Measurements from ENCODE around the gene EYS.

EYS gene

GRCh38 chr6:65161661-65162060, 545.4 kb downstream of the EYS start:
- no peaks in the 10 kb centered on the region for H3K9me3 Mint-ChIP-seq

GRCh38 chr6:65157025-65157424, 550.0 kb downstream of the EYS start:
- H3K36me3 Mint-ChIP-seq (ENCODE audit: low read depth) = no peaks in the 10 kb centered on the region
- no peaks in the 10 kb centered on the region for H3K4me1 Mint-ChIP-seq
- no peak overlapping the region for H3K27ac Mint-ChIP-seq
- no peak for TF ChIP-seq CTCF (IDR thresholded peaks at IDR 0.05)
- no peaks in the 10 kb centered on the region for H3K27me3 Mint-ChIP-seq (ENCODE audit: low read depth, poor library complexity)
- H3K9me3 Mint-ChIP-seq = no peaks in the 10 kb centered on the region
- no peak for DNase-seq
- no peak overlapping the region for H3K4me3 Mint-ChIP-seq

More at GRCh38 chr6:65161661-65162060, 545.4 kb downstream of the EYS start:
- no peak overlapping the region for H3K27ac Mint-ChIP-seq
- TF ChIP-seq CTCF (IDR thresholded peaks at IDR 0.05) = no peak
- H3K27me3 Mint-ChIP-seq (ENCODE audit: low read depth, poor library complexity) = no peaks in the 10 kb centered on the region
- no peaks in the 10 kb centered on the region for H3K36me3 Mint-ChIP-seq (ENCODE audit: low read depth)
- H3K4me3 Mint-ChIP-seq = no peak overlapping the region
- no peak for DNase-seq
- no peaks in the 10 kb centered on the region for H3K4me1 Mint-ChIP-seq

- H3K4me3 Mint-ChIP-seq = no peak overlapping the region
- no peak for DNase-seq
- H3K27ac Mint-ChIP-seq = no peak overlapping the region
- H3K4me1 Mint-ChIP-seq = no peaks in the 10 kb centered on the region
- no peak for TF ChIP-seq CTCF (IDR thresholded peaks at IDR 0.05)
- no peaks in the 10 kb centered on the region for H3K27me3 Mint-ChIP-seq (ENCODE audit: low read depth, poor library complexity)
- H3K9me3 Mint-ChIP-seq = no peaks in the 10 kb centered on the region
- no peaks in the 10 kb centered on the region for H3K36me3 Mint-ChIP-seq (ENCODE audit: low read depth)
Measured at GRCh38 chr6:65155083-65155482, 551.9 kb downstream of the EYS start.

- H3K27me3 Mint-ChIP-seq (ENCODE audit: low read depth, poor library complexity) = no peaks in the 10 kb centered on the region
- no peaks in the 10 kb centered on the region for H3K36me3 Mint-ChIP-seq (ENCODE audit: low read depth)
- DNase-seq = no peak
- H3K27ac Mint-ChIP-seq = no peak overlapping the region
- TF ChIP-seq CTCF (IDR thresholded peaks at IDR 0.05) = no peak
- no peaks in the 10 kb centered on the region for H3K4me1 Mint-ChIP-seq
- no peak overlapping the region for H3K4me3 Mint-ChIP-seq
- peaks cover 5% of the 10 kb centered on the region for H3K9me3 Mint-ChIP-seq
Measured at GRCh38 chr6:65149841-65150240, 557.2 kb downstream of the EYS start.

GRCh38 chr6:65148839-65149238, 558.2 kb downstream of the EYS start:
- Mint-ChIP-seq H3K36me3 (ENCODE audit: low read depth) (no peaks in the 10 kb centered on the region), H3K4me1 (no peaks in the 10 kb centered on the region)

More at GRCh38 chr6:65148839-65149238, 558.2 kb downstream of the EYS start:
- no peak for TF ChIP-seq CTCF (IDR thresholded peaks at IDR 0.05)
- H3K9me3 Mint-ChIP-seq = peaks cover 5% of the 10 kb centered on the region
- H3K4me3 Mint-ChIP-seq = no peak overlapping the region
- no peaks in the 10 kb centered on the region for H3K27me3 Mint-ChIP-seq (ENCODE audit: low read depth, poor library complexity)
- no peak for DNase-seq
- no peak overlapping the region for H3K27ac Mint-ChIP-seq
